ENCODE data around the gene AWAT2.

The AWAT2 gene, protein sequence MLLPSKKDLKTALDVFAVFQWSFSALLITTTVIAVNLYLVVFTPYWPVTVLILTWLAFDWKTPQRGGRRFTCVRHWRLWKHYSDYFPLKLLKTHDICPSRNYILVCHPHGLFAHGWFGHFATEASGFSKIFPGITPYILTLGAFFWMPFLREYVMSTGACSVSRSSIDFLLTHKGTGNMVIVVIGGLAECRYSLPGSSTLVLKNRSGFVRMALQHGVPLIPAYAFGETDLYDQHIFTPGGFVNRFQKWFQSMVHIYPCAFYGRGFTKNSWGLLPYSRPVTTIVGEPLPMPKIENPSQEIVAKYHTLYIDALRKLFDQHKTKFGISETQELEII

DNA sequence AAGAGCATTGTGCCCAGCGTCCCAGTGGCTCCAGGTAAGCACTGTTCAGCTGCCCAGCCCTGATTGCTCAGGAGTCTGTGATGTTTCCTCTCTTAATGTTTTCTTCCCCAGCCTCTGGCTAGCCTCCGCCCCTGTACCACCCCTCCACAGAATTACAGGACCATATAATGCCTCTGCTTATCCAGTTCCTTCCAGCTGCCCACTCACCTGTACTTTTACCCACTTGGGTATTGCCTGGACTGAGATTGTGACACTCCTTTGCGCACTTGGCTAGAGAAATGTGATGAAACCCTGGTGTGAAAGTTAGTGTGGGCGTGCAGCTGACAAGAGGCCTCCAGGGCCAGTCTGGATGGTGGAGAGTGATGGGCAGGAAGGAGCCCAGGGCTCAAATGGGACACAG, at the start of gene AWAT2:
TSS of gene AWAT2 (minus strand) at position 14 of the 400 bp plus-strand sequence. CDS start at position 8, 6 bp downstream.
- Mint-ChIP-seq H3K36me3 (no peaks in the 10 kb centered on the region), H3K4me1 (no peaks in the 10 kb centered on the region), H3K4me3 (no peak within 1 kb of the TSS), H3K9me3 (no peaks in the 10 kb centered on the region), H3K27ac (no peak within 1 kb of the TSS)
- no peak for DNase-seq (ENCODE audit: low spot score in 2 of 2)
- no peak for ATAC-seq

DNA sequence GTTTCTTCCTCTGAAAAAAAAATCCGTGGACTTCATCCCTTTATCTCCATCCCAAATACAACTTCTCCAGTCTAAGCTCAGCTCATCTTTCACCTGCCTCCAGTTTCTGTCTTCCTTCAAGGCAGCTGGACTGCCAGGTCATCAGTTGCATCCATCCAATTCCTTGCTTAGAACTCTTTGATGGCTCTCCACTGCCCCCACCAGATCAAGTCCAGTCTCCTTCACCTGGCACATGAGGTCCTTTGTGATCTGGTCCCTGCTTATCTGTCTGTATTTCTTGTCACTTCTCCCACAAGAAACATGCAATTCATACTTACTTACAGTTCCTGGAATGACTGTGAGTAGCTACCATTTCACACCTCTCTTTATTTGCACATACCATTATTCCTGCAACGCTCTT, 46.3 kb upstream of the AWAT2 start:
- Mint-ChIP-seq H3K9me3 (no peaks in the 10 kb centered on the region), H3K27ac (no peak overlapping the region), H3K36me3 (no peaks in the 10 kb centered on the region), H3K4me3 (no peak overlapping the region), H3K4me1 (no peaks in the 10 kb centered on the region)
- DNase-seq (ENCODE audit: low spot score in 2 of 2), result no peak
- ATAC-seq, result no peak

DNA sequence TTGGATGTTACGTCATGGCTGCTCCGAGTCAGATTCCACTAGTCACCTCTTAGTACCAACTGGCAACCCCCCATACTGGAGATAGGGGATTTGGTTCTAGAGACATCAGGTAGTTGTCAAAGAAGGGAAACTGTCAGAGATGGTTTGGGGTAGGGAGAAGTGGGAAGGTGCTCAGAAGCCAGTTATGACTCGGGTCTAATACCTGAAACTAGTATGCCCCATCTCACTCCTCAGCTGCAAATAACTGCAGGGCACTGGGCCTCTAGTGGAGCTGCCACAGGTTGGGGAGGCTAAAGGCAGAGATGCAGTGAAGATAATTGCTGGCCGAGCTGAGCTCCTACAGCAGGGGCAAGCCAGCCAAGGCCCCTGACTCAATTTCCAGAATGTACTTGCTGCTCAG, 42.5 kb upstream of the AWAT2 start:
- Mint-ChIP-seq H3K4me1 (no peaks in the 10 kb centered on the region), H3K9me3 (no peaks in the 10 kb centered on the region), H3K36me3 (no peaks in the 10 kb centered on the region), H3K4me3 (no peak overlapping the region), H3K27ac (no peak overlapping the region)
- DNase-seq (ENCODE audit: low spot score in 2 of 2) (no peak), ATAC-seq (no peak)

DNA sequence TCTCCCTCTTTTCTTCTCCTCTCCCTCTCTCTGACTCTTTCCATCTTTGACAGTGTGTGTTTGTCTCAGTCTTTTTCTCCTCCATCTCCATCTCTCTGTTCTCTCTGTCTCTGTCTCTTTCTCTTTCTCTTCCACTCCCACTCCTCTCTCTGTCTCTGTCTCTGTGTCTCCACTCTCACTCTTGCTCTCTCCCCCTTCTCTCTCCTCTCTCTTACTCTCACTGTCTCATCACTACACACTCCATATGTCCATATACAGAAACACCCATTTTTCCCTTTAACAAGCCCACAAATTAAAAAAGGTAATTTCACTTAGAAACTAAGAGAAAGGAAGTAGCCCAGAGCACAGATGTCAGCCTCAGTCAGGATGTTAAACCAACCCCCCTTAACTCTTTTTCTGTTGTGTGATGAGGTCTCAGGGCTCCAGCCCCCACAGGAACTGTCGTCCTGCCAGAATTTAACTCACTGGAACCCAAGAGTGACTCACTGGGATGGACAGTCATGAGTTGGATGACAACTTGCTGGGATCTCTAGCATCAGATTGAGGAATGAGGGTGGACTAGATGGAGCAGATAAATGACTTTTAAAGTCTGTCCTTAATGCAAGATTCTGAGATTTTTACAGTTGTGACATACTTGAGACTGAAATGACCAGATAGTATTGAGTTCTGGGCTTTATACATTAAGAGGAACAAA, 40.0 kb upstream of the AWAT2 start:
- H3K9me3 Mint-ChIP-seq, result no peaks in the 10 kb centered on the region
- H3K36me3 Mint-ChIP-seq, result no peaks in the 10 kb centered on the region
- DNase-seq (ENCODE audit: low spot score in 2 of 2), result no peak
- ATAC-seq, result no peak
- peak overlapping the region; percentile 52 for H3K27ac Mint-ChIP-seq
- H3K4me3 Mint-ChIP-seq, result no peak overlapping the region
- no peaks in the 10 kb centered on the region for H3K4me1 Mint-ChIP-seq

DNA sequence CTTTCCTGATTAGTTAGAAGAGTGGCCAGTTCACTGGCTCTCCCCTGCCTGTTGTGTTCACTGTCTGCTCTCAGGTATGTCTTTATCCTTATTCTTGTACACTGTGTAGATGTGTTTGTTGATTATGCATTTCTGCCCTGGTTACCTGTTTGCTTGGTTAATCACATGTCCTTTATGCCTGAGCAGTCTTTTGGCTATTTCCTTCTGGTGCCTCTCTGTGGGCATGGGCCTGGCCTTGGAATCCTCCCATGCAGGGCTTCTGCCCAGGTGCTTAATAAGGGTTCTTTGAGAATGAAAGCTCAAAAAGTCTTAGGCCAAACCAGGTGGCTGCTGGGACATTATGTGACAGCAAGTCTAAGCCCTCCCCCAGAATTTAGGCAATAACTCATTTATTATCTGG, 39.0 kb upstream of the AWAT2 start:
- Mint-ChIP-seq H3K4me1 (no peaks in the 10 kb centered on the region), H3K4me3 (no peak overlapping the region), H3K36me3 (no peaks in the 10 kb centered on the region), H3K27ac (no peak overlapping the region), H3K9me3 (no peaks in the 10 kb centered on the region)
- no peak for DNase-seq (ENCODE audit: low spot score in 2 of 2)
- ATAC-seq, result no peak

DNA sequence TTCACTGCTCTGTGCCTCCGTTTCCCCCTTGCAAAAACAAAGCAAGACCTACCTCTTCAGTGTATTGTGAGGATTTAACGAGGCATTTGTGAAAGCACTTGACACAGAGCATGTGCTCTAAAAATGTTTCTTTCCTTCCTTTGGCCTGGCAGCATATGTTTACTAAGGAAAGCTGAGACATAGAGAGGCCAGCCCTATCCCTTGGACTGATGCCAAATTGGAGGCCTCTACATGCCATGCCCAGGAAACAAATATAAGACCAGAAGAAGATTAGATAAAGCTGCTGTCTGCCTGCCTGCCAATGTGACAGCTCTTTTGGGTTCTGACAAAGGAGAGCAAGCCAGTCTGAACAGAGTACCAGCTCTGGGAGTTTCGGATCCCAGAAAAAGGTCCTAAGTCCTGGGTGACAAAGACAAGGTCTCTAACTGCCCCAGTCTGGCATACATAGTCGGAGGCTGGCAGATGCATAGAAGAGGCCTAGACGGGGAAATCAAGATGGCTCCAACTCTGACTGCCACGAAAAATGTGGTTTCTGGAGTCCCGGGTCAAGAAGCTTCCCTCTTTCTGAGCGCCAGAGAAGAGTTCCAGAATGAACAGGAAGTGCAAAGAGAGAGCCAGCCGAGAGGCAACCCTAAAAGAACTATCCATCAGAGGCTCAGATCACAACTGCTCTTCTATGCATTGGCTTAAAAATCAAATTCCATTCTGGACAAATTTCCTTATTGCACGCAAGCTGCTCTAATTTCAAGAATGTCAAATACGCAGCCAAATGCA, 38.3 kb upstream of the AWAT2 start:
- Mint-ChIP-seq H3K36me3 (no peaks in the 10 kb centered on the region), H3K4me3 (no peak overlapping the region), H3K4me1 (no peaks in the 10 kb centered on the region), H3K27ac (no peak overlapping the region), H3K9me3 (no peaks in the 10 kb centered on the region)
- DNase-seq (ENCODE audit: low spot score in 2 of 2) (no peak), ATAC-seq (no peak)

DNA sequence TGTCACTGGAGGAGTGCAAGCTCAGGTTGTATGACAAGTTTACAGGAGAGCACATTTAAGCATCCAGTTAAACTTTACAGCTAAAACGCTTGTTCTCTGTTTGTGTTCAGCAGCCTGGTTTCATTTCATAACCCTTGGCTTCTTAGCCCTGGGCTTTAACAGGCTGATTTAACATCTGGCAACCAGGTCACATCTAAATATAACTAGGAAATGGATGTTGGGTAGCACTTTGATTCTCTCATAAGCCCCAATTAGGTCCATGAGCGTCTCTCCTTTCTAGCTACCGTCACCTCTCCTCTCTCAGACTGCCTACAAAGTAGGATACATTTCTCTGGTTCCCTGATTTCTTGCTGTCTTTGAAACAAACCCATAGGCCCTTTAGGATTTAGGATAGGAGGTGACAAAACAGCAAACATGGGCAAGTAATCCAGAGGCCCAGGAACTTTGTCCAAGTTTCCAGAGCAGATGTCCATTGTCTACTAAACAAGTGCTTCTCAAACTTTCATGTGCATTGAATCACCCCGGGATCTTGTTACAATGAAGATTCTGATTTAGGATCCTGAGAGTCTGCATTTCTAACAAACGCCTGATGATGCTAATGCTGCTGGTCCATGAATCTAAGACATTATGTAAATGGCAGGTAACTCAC, 35.0 kb upstream of the AWAT2 start:
- no peak overlapping the region for H3K4me3 Mint-ChIP-seq
- no peaks in the 10 kb centered on the region for H3K9me3 Mint-ChIP-seq
- ATAC-seq, result no peak
- DNase-seq (ENCODE audit: low spot score in 2 of 2), result no peak
- no peaks in the 10 kb centered on the region for H3K4me1 Mint-ChIP-seq
- H3K27ac Mint-ChIP-seq, result no peak overlapping the region
- H3K36me3 Mint-ChIP-seq, result no peaks in the 10 kb centered on the region

DNA sequence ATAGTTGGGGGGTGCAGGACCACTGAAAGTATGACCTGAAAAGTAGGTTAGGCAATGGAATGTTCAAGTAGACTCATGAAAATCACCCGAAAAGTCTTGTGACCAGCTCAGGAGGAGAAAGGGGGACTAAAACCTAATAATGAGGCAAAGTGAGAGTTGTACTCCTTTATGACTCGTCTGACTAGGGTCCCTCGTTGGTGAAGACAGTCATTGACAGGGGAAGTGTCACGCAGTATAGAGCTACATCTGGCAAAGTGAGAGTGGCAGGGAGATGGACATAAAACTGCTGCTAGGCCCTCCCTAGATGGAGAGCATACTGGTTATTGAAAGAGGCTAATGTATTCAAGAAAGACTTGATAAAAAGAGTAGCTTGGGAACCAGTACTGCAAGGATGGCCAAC, 33.0 kb upstream of the AWAT2 start:
- ATAC-seq, result no peak
- Mint-ChIP-seq H3K4me3 (no peak overlapping the region), H3K36me3 (no peaks in the 10 kb centered on the region), H3K4me1 (no peaks in the 10 kb centered on the region), H3K9me3 (no peaks in the 10 kb centered on the region), H3K27ac (no peak overlapping the region)
- DNase-seq (ENCODE audit: low spot score in 2 of 2), result no peak

DNA sequence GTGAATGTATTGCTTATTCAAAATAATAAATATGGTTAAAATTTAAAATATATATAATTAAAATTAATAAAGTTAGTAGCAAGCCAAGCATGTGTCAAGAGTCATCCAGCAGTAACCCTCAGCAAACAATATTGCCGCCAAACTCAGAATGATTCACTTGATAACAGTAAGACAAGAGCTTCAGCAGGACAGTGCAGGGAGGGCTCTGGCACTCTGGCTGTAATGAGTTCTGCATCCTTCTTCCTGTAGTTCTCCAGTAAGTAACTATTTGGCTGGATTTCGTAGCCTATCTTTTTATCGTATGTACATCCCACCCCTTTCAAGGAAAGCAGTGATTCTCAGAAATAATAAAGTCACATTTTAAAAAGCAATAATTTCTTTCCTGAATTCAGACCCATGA, 30.1 kb upstream of the AWAT2 start:
- no peaks in the 10 kb centered on the region for H3K36me3 Mint-ChIP-seq
- H3K4me3 Mint-ChIP-seq, result no peak overlapping the region
- no peaks in the 10 kb centered on the region for H3K4me1 Mint-ChIP-seq
- no peaks in the 10 kb centered on the region for H3K9me3 Mint-ChIP-seq
- no peak for DNase-seq (ENCODE audit: low spot score in 2 of 2)
- H3K27ac Mint-ChIP-seq, result no peak overlapping the region
- ATAC-seq, result no peak

DNA sequence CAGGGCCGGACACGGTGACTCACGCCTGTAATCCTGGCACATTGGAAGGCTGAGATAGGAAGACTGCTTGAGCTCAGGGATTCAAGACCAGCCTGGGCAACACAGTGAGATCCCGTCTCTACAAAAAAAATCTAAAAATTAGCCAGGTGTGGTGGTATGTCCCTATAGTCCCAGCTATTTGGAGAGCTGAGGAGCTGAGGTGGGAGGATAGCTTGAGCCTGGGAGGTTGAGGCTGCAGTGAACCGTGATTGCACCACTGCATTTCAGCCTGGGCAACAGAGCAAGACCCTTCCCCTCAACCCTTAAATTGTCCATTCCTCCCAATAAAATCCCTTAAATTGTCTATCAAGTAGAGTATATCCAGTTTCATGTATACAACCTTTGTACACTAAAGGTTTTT, 29.6 kb upstream of the AWAT2 start:
- Mint-ChIP-seq H3K4me3 (no peak overlapping the region), H3K36me3 (no peaks in the 10 kb centered on the region), H3K9me3 (no peaks in the 10 kb centered on the region), H3K4me1 (no peaks in the 10 kb centered on the region), H3K27ac (no peak overlapping the region)
- DNase-seq (ENCODE audit: low spot score in 2 of 2) (no peak), ATAC-seq (no peak)

DNA sequence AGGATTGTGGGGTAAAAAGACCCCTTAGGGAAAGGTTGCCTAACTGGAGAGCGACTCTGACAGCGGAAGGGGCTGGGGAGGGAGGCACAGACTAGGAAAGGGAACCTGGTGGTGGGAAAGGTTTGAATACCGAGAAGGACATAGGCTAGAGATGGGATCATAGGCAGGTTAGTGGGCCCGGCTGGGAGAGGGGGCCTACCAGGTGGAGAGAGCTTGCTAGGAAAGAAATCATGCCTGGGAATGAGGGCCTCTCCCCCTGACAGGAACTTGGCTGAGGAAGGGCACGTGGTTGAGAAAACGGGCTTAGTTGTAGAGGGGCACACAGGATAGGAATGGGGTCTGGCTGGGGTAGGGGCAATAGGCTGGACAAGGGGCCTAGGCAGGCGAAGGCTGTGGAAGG, 16.9 kb upstream of the AWAT2 start:
- DNase-seq (ENCODE audit: low spot score in 2 of 2) (no peak), ATAC-seq (no peak)
- no peak overlapping the region for H3K4me3 Mint-ChIP-seq
- no peaks in the 10 kb centered on the region for H3K9me3 Mint-ChIP-seq
- H3K4me1 Mint-ChIP-seq, result no peaks in the 10 kb centered on the region
- no peak overlapping the region for H3K27ac Mint-ChIP-seq
- H3K36me3 Mint-ChIP-seq, result peaks cover under 1% of the 10 kb centered on the region

DNA sequence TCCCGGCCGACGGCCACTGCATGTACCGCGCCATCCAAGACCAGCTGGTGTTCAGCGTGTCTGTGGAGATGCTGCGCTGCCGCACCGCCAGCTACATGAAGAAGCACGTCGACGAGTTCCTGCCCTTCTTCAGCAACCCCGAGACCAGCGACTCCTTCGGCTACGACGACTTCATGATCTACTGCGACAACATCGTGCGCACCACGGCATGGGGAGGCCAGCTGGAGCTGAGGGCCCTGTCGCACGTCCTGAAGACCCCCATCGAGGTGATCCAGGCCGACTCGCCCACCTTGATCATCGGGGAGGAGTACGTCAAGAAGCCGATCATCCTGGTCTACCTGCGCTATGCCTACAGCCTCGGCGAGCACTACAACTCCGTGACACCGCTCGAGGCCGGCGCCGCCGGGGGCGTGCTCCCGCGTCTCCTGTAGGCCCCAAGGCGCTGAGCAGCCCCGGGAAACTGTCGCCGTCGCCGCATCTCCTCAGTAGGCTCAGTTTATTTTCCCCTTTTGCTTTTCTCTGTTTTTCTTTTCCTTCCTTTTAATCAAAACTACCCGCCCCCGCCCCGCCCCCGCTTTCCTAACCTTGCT, 13.3 kb upstream of the AWAT2 start:
- H3K36me3 Mint-ChIP-seq, result no peaks in the 10 kb centered on the region
- H3K27ac Mint-ChIP-seq, result no peak overlapping the region
- no peak for ATAC-seq
- no peak overlapping the region for H3K4me3 Mint-ChIP-seq
- H3K9me3 Mint-ChIP-seq, result no peaks in the 10 kb centered on the region
- DNase-seq (ENCODE audit: low spot score in 2 of 2), result no peak
- H3K4me1 Mint-ChIP-seq, result no peaks in the 10 kb centered on the region

DNA sequence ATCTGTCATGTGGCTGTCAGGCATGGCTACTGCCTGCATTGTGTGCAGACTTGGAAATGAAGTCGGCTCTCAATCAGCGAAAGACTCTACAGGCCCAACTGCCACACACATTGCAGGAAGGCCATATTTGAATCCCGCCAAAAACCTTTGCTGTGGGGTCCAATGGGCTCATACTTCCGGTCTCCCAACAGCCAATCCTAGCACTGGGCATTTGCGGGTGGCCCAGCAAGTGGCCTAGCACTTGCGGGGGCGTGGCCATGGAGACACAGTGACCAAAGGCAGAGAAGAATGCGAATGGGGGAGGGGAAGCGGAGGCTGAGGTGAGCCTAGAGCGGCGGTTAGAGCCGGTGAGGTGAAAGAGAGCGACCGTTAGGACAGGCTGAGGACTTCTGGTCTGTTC, 12.3 kb upstream of the AWAT2 start, which contains the start of gene OTUD6A:
TSS of gene OTUD6A (plus strand) at position 382 of the 400 bp plus-strand sequence. CDS start 68 bp downstream, outside the sequence.
- Mint-ChIP-seq H3K27ac (no peak within 1 kb of the TSS), H3K36me3 (no peaks in the 10 kb centered on the region), H3K9me3 (no peaks in the 10 kb centered on the region), H3K4me1 (no peaks in the 10 kb centered on the region), H3K4me3 (no peak within 1 kb of the TSS)
- no peak for DNase-seq (ENCODE audit: low spot score in 2 of 2)
- no peak for ATAC-seq

DNA sequence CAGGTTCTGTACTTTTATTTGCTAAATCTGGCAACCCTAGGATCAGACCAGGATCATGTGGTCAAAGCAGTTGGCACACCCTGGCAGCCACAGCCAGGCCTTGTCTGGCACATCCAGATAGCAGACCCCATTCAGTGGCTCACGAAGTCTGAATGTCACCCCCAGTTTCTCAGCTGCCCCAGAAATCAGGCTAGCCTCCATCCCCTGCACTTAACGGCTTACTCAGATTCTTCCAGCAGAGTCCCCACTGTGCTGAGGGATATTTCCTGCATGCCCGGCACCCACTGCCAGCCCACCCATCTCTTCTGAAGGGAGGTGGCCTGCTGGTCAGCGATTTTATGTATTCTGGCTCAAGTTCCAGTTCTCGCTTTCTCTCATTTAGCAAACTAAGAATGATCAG, 4.7 kb upstream of the AWAT2 start:
- H3K36me3 Mint-ChIP-seq, result no peaks in the 10 kb centered on the region
- H3K4me3 Mint-ChIP-seq, result no peak overlapping the region
- no peak overlapping the region for H3K27ac Mint-ChIP-seq
- no peaks in the 10 kb centered on the region for H3K9me3 Mint-ChIP-seq
- ATAC-seq, result no peak
- H3K4me1 Mint-ChIP-seq, result no peaks in the 10 kb centered on the region
- DNase-seq (ENCODE audit: low spot score in 2 of 2), result no peak
